ENCODE results near the gene TCF12. TPM values are rescaled to one million over a fixed set of nuclear protein-coding genes. Genes with fewer than 3 reads are reported as not detected.

Gene TCF12
- total and polyA plus RNA-seq, 2 donors (not counting 3 experiments of a cell fraction or from before 2014, with no cell fraction given) = 72.1 to 133 TPM

DNA sequence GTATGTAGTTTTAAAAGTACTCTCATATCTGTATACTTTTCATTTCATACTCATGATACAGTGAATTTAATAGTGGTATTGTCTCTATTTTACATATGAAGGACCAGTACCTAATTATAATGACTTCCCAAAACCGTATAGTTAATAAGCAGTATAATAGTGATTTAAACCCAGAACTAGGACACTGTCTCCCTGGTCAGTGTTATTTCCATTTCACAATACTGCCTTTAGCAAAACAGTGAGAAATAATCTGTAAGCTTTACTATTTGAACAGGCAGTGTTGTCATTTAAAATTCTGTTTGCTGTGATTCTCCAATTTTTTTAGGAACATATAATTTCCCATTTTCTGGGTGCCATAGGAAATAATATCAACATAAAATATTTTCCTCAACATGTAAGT lies 116.2 kb downstream of the TCF12 start:
- Histone ChIP-seq H3K9me3 (replicated peaks; ENCODE audit: control insufficient read depth, insufficient read depth, low read length) (no peaks in the 10 kb centered on the region), H3K79me2 (ENCODE audit: control insufficient read depth, insufficient read depth, low read length) (peaks cover 93% of the 10 kb centered on the region), H3K9ac (replicated peaks; ENCODE audit: extremely low read depth, insufficient read depth, low read length) (no peak overlapping the region), H3K9me1 (replicated peaks; ENCODE audit: control insufficient read depth, extremely low read depth, insufficient read depth, low read length) (no peaks in the 10 kb centered on the region), H3K4me1 (ENCODE audit: control insufficient read depth, extremely low read depth, insufficient read depth, low read length) (peaks cover 12% of the 10 kb centered on the region), H3K27me3 (ENCODE audit: control insufficient read depth in 2 of 2, insufficient read depth in 2 of 2, low read length in 2 of 2) (no peaks in the 10 kb centered on the region), H3K36me3 (ENCODE audit: control insufficient read depth in 2 of 2, extremely low read depth in 1 of 2, insufficient read depth in 2 of 2, low read length in 2 of 2) (no peaks in the 10 kb centered on the region), H2AFZ (ENCODE audit: low read depth, low read length) (no peak overlapping the region), H3K27ac (ENCODE audit: insufficient read depth, low read depth, low read length) (no peak overlapping the region), H4K20me1 (replicated peaks; ENCODE audit: control insufficient read depth, extremely low read depth, insufficient read depth, low read length) (peaks cover 14% of the 10 kb centered on the region), H3K4me3 (replicated peaks in 1 of 3; ENCODE audit: insufficient read depth in 1 of 3, low read depth in 1 of 3, low read length in 3 of 3) (no peak overlapping the region), H3K4me2 (ENCODE audit: insufficient read depth, low read length) (no peak overlapping the region)
- intact Hi-C loops (cut with micrococcal nuclease) = no loop called here
- dilution Hi-C loops (cut with MboI; ENCODE audit: extremely low pct_ligation_motif_present, low sequenced_read_pairs) = no loop called here
- ChIA-PET POLR2A (no interaction called here), CTCF (interaction anchor here (1.0 kb wide), 1 partner anchor 53 kb away, joined by 3 read pairs; no protein-coding TSS in a partner anchor)
- DNase-seq (ENCODE audit: low read depth, low spot score) = no peak
- TF ChIP-seq JUN (IDR thresholded peaks at IDR 0.05; ENCODE audit: borderline replicate concordance, insufficient read depth, insufficient read length, low read depth) (no peak), MAX (IDR thresholded peaks at IDR 0.05; ENCODE audit: insufficient read depth, insufficient read length) (no peak), POLR2AphosphoS5 (IDR thresholded peaks at IDR 0.05; ENCODE audit: insufficient read depth, low read depth, low read length) (no peak), FOS (IDR thresholded peaks at IDR 0.05; ENCODE audit: borderline replicate concordance, insufficient read depth, low read length) (no peak), MYC (IDR thresholded peaks at IDR 0.05; ENCODE audit: low read depth, low read length) (no peak), EZH2 (IDR thresholded peaks at IDR 0.05; ENCODE audit: borderline replicate concordance, low read depth, low read length, severe bottlenecking) (no peak), POLR2A (IDR thresholded peaks at IDR 0.05; ENCODE audit: low read depth, low read length) (no peak), GATA2 (IDR thresholded peaks at IDR 0.05; ENCODE audit: insufficient read depth, insufficient read length, low read depth, low read length) (no peak)
- TF ChIP-seq, protein P1, sequence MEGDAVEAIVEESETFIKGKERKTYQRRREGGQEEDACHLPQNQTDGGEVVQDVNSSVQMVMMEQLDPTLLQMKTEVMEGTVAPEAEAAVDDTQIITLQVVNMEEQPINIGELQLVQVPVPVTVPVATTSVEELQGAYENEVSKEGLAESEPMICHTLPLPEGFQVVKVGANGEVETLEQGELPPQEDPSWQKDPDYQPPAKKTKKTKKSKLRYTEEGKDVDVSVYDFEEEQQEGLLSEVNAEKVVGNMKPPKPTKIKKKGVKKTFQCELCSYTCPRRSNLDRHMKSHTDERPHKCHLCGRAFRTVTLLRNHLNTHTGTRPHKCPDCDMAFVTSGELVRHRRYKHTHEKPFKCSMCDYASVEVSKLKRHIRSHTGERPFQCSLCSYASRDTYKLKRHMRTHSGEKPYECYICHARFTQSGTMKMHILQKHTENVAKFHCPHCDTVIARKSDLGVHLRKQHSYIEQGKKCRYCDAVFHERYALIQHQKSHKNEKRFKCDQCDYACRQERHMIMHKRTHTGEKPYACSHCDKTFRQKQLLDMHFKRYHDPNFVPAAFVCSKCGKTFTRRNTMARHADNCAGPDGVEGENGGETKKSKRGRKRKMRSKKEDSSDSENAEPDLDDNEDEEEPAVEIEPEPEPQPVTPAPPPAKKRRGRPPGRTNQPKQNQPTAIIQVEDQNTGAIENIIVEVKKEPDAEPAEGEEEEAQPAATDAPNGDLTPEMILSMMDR (IDR thresholded peaks at IDR 0.05; ENCODE audit: extremely low read depth in 1 of 2, insufficient read depth in 1 of 2, low read depth in 1 of 2, low read length in 2 of 2) = no peak
- no peak for FAIRE-seq
- no TSS peak for BruUV-seq (replicated peaks)
